ENCODE measurements around the gene AGAP5.

The AGAP5 gene

DNA sequence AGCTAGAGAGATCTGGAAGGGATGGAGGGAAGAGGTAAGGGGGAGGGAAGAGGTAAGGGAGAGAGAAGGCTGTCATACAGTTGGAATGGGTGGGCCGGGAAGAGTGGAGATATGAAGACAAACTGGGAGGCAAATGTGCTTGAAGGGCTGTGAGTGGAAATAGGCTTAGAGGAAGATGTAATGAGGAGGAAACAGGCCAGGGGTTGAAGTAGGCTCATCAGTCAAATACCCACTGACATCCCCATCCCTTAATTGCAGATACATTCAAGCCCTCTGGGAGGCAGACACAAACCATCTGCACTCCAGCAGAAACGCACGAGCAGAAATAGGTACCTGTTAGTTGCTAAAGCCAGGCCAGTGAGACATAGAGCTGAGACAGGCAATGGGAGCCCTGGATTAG is 44.2 kb downstream of the AGAP5 start:
- no peak for DNase-seq (ENCODE audit: low read depth)

- no peak for DNase-seq (ENCODE audit: low read depth)
Observed at GRCh38 chr10:73653195-73653594, 44.7 kb downstream of the AGAP5 start.

GRCh38 chr10:73650537-73651331 is 47.2 kb downstream of the AGAP5 start:
- no peak for DNase-seq (ENCODE audit: low read depth)

DNA sequence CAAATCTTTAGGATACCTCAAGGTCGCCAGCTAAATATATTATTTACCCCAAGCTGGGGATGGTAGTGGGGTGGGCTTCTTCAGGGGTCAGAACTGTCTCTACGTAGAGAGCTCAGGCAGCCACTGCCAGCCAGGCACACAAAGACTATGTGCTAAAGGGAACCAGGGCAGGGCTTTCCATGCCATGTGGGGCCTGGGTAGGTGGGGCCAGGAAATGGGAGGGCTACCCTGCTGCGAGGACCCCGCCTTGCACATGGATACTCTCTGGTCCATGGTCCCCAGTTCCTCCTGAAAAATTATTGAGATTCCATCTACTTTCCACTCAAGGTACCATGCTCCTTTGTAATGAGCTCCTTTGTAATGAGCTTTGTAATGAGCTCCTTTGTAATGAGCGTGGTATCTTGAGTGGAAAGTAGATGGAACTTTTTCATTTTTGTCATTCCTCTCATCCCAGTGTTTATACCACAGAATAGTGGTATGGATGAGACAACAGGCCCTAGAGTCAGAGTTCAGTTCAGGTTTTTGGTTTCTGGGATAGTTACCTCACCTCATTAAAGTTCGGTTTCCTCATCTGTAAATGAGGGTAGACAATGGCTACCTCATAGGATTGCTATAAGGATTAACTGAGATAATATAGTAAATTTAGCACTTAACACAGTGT is 47.9 kb downstream of the AGAP5 start:
- DNase-seq (ENCODE audit: low read depth) = no peak

DNA sequence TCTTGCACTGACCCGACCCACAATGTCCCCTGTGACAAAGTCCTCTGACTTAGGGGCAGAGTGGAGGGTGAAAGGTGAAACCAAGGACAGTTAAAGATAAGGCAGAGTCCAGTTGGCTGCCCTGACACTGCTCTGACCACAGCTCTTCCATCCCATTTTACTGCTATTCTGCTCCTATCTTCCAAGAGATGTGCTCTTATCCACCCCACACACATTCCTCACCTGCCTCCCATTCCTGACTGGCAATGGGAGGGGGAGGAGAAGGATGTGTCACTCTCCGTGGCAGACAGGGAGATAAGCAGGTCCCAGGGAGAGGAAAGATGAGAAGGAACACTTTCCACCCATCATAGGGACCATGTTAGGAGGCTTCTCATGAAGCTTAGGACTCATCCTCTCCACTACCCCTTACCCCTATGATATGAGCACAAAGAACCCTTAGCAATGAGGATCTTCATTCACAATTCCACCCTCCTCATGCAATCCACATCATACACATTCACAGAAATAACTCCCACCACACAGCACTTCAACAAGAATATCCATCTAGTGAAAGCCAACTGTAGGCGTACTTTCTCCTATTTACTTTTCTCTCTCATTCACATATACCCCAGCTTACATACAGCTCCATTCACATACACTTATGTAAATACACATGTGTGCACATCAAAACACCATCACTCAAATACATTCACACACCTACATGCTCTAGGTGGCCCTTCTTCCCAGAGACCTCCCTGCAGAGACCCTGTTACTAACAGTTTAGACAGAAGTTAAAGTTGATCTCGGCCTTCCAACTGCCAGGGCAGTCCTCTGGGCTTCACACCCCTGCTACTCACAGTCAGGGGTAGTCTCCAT is 48.7 kb downstream of the AGAP5 start:
- DNase-seq (ENCODE audit: low read depth) = no peak

GRCh38 chr10:73647875-73648651 is 49.8 kb downstream of the AGAP5 start:
- no peak for DNase-seq (ENCODE audit: low read depth)

- peak; percentile 29 for DNase-seq (ENCODE audit: low read depth)
Observed at GRCh38 chr10:73647211-73647874, 50.6 kb downstream of the AGAP5 start.

DNA sequence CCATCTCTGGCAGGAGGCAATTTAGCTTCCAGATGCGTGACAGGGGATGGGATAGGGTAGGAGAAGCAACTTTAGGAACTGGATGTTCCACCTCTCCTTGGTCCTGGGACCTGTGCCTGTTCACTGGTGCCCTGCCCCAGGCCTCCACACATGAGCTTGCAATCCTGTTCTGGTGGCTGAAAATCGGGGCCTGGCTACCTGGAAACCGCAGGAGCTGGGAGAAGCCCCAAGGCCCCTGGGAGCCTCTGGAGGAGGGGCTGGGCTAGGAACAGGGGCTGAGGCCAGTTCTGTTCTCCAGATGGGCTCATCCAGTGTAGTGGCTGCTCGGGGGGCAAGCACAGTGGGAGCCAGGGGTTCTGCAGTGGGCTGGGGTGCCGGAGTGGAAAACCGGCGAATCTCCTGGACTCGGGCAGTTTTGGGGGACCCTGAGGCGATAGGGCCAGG is 51.3 kb downstream of the AGAP5 start:
- no peak for DNase-seq (ENCODE audit: low read depth)

GRCh38 chr10:73645251-73645650 is 52.7 kb downstream of the AGAP5 start:
- DNase-seq (ENCODE audit: low read depth) = no peak

DNA sequence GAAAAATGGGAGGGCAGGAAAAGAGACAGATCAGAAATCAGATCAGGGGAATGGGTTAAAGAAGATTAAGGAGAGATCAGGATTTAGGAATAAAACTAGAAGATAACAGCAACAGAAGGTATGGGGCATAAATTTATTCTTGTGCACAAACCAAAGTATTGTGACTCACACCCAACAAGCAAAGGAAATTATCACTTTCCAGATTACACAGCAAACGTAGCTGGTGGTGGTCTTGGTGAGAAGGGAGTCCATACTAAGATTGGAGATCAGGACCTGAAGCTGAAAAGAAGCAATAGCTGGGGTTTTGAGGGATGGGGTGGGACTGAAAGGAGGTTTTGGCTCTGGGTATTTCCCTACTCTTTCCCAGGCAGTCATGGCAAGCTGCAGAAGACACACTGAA is 53.1 kb downstream of the AGAP5 start:
- no peak for DNase-seq (ENCODE audit: low read depth)

- peak; percentile 60 for DNase-seq (ENCODE audit: low read depth)
Observed at GRCh38 chr10:73644015-73644743, 53.7 kb downstream of the AGAP5 start.

DNA sequence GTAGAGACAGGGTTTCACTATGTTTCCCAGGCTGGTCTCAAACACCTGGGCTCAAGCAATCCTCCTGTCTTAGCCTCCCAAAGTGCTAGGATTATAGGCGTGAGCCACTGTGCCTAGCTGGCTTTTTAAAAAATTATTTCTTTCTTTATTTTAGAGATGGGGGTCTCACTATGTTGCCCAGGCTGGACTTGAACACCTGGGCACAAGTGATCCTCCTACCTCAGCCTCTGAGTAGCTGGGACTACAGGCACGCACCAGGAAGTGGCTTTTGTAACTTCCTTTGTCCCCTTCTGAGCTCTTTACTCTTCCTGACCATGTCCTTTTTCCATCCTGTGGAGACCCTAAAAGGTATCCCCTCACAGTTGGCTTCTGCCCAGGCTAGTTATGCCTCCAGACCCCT is 54.5 kb downstream of the AGAP5 start:
- DNase-seq (ENCODE audit: low read depth) = no peak

DNA sequence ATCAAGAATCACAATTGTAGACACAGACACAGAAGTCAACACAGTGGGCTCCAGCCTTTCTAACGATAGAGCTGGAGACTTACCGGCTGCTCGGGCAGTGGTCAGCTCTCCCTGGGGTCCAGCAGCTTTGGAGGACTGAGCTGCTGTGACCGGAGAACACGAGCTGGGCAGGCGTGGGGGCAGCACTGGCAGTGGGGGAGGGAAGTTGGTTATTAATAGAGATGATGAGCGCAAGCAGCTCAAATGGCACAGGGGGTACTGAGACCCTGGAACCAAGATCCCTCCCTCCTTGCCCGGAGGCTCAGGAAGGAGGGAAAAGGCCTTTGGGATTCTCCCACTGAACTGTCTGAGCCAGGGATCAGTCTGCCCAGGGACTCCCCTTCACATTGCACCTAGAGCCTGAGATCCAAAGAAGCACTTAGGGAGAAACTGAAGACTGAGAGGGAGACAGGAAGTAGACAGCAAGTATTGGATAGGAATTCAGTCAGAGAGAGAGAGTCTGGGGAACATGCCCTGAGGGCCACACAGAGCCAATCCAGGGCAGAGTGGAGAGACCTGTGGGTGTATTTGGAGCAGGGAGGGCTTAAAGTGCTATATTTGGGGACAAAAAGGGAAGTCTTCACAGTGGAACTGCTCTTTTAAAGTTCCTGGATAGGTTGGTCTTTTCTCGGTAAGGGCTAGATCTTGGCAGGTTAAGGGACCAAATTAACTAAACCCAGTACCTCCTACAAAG is 56.4 kb downstream of the AGAP5 start, which contains the start of gene MYOZ1:
MYOZ1 (minus strand) TSS at position 147 of the 733 bp plus-strand sequence. CDS start 1,457 bp downstream, outside the sequence.
- DNase-seq (ENCODE audit: low read depth) = no peak

- no peak for DNase-seq (ENCODE audit: low read depth)
Observed at GRCh38 chr10:73639286-73639685, 58.6 kb downstream of the AGAP5 start.

DNA sequence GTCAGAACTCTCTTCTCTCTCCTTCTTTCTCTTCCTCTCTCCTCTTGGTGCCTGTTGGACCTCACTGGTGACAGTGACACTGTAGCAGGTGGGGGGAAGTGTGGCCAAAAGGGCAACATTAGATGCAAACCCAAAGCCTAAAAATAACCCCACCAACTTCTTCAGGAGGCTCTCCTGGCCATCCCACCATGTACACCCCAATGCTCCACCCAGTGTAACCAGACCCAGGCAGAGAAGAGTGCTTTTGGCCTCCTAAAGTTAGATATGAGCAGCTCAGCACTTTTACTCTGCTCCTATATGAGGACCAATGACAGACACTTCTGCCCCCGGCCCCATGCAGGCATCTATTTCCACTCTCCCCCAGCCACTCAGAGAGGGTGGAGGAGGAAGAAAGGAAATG is 62.1 kb downstream of the AGAP5 start:
- DNase-seq (ENCODE audit: low read depth) = no peak

GRCh38 chr10:73634421-73634820 is 63.5 kb downstream of the AGAP5 start:
- no peak for DNase-seq (ENCODE audit: low read depth)

DNA sequence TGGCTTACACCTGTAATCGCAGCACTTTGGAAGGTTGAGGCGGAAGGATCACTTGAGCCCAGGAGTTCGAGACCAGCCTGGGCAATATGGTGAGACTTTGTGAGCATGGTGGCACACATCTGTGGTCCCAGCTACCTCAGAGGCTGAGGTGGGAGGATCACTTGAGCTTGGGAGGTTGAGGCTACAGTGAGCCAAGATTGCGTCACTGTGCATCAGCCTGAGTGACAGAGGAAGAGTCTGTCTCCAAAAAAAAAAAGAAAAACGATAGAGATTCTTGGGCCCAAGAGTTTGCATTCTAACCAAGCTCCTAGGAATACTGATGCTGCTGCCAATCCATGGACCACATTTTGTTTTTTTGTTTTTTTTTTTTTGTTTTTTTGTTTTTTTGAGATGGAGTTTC is 68.7 kb downstream of the AGAP5 start:
- no peak for DNase-seq (ENCODE audit: low read depth)

GRCh38 chr10:73628405-73628804 is 69.5 kb downstream of the AGAP5 start:
- DNase-seq (ENCODE audit: low read depth) = no peak

GRCh38 chr10:73627300-73627699 is 70.6 kb downstream of the AGAP5 start:
- no peak for DNase-seq (ENCODE audit: low read depth)
